Right atrium auricular region (tissue), 2 donors: ENCODE data around the gene NUB1. TPM values are rescaled to one million over a fixed set of nuclear protein-coding genes. Genes with fewer than 3 reads are reported as not detected.

Experiments used
- DNase-seq: peaks from one replicate; pipeline ENCODE4 v3.0.0-alpha.2; 2019; ENCODE audit warnings: low spot score
- H3K27ac ChIP-seq, 2 donors: fragments of 200-600 bp; sonication (generic); 1 replicate in 1 of 2; 2 replicates in 1 of 2; pipeline ENCODE4 v1.5.1; 2016 to 2019
- H3K27me3 ChIP-seq, 2 donors: fragments of 200-600 bp; sonication (generic); one replicate each; pipeline versions ENCODE4 v1.5.1 to v1.6.0; 2017 to 2019
- H3K36me3 ChIP-seq: fragments of 200-600 bp; sonication (generic); one replicate; pipeline ENCODE4 v1.5.1; 2016
- H3K4me1 ChIP-seq, 2 donors: fragments of 200-600 bp; sonication (generic); one replicate each; pipeline versions ENCODE4 v1.5.1 to v1.6.0; 2017 to 2019
- H3K4me3 ChIP-seq, 2 donors: fragments of 200-600 bp; sonication (generic); 1 replicate in 1 of 2; 2 replicates in 1 of 2; pipeline ENCODE4 v1.5.1; 2017 to 2019; ENCODE audit warnings: mild to moderate bottlenecking in 1 of 2, moderate library complexity in 1 of 2
- H3K9me3 ChIP-seq, 2 donors: fragments of 200-600 bp; sonication (generic); one replicate each; pipeline ENCODE4 v1.5.1; 2019
- total RNA-seq, 2 donors: library from RNA; depleted of rRNA; stranded (reverse); fragments of >200 nt; gene quantifications; one replicate each; pipeline ENCODE4 v1.1.0, GENCODE V29; 2016
- TF ChIP-seq, protein P1 (sequence below), 2 donors: fragments of 200-600 bp; sonication (generic); IDR thresholded peaks; one replicate each; pipeline ENCODE4 v1.5.1; 2019; ENCODE audit warnings: antibody characterized with exemption in 2 of 2

NUB1 gene
- total RNA-seq, 2 donors from 2014 or later = 33.5 to 39.6 TPM

DNA sequence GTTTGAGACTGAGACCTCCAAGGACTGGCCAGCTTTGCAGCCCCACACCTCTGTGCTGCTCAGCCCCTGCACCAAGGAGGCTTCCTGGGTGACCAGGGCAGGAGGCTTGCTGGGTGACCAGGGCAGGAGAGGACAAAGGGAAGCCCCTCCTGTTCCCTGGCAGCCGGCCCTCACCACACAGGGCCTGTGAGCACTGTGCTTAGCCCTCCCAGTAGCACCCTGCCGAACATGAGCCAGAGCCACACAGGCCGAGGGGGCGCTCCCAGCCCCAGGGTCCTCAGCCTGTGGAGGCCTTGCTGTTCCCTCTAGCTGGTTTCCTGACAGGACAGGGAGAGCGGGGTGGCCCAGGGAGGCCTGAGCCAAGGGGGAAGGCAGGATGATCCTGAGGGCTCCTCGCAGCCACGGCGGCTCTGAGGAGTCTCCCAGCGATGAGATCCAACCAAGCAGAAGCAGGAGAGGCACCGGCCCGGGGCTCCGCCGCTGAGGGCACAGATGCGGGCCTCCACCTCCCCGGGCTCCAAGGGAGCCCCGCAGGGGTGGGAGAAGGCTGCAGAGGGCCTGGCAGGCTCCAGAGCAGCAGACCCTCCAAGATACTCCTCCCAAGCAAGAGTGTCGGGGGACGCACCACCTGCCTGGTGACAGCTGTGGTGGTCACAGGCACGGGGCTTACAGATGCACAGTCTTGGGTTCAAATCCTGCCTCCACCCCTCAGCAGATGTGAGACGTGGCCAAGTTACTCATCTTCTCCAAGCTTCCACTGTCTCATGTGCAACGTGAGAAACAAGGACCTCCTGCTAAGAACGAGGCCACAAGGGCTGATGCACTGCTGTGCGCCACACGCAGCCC is 45.8 kb downstream of the NUB1 start:
- TF ChIP-seq, protein P1, sequence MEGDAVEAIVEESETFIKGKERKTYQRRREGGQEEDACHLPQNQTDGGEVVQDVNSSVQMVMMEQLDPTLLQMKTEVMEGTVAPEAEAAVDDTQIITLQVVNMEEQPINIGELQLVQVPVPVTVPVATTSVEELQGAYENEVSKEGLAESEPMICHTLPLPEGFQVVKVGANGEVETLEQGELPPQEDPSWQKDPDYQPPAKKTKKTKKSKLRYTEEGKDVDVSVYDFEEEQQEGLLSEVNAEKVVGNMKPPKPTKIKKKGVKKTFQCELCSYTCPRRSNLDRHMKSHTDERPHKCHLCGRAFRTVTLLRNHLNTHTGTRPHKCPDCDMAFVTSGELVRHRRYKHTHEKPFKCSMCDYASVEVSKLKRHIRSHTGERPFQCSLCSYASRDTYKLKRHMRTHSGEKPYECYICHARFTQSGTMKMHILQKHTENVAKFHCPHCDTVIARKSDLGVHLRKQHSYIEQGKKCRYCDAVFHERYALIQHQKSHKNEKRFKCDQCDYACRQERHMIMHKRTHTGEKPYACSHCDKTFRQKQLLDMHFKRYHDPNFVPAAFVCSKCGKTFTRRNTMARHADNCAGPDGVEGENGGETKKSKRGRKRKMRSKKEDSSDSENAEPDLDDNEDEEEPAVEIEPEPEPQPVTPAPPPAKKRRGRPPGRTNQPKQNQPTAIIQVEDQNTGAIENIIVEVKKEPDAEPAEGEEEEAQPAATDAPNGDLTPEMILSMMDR (IDR thresholded peaks at IDR 0.05) = no peak
- H3K4me3 ChIP-seq = no peak overlapping the region
- H3K9me3 ChIP-seq = no peaks in the 10 kb centered on the region
- DNase-seq = no peak
- no peaks in the 10 kb centered on the region for H3K36me3 ChIP-seq
- no peak overlapping the region for H3K27ac ChIP-seq
- peaks cover 0 to 3% of the 10 kb centered on the region in 2 donors for H3K27me3 ChIP-seq
- H3K4me1 ChIP-seq = no peaks in the 10 kb centered on the region

DNA sequence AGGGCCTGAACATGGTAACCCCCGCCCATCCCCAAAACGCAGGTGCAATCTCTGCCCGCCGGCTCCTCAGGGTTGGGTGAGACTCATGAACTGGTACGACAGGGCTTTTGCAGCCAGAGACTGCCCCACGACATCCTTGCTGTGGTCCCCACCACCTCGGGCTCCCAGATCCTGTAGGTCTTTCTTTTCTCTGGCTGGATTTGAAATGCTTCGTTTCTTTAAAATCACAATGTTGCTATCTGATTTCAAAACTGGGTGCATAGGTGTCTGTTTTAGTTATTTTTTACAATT is 46.3 kb downstream of the NUB1 start:
- no peaks in the 10 kb centered on the region for H3K4me1 ChIP-seq
- no peak for DNase-seq
- H3K9me3 ChIP-seq = no peaks in the 10 kb centered on the region
- TF ChIP-seq, protein P1 (IDR thresholded peaks at IDR 0.05) = no peak
- no peak overlapping the region for H3K27ac ChIP-seq
- no peaks in the 10 kb centered on the region for H3K36me3 ChIP-seq
- H3K27me3 ChIP-seq = no peaks in the 10 kb centered on the region
- H3K4me3 ChIP-seq = no peak overlapping the region

DNA sequence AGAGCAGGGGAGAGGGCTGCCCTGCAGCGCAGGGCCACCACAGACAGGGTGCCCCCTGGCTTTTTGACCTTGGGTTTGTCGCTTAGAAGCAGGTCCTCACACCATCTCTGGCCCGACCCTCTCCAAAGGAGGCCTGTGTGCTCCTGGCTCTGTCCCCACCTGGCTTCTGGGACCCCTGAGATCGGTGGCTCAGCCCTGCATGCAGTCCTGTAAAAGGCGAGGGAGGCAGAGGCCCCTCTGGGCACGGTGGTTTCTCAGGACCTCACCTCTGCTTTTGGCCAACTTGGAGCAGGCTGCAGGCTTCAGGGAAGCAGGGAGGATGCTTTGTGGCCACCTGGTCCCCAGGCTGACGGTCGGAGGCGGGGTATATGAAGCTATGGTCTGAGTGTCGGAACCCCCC is 46.8 kb downstream of the NUB1 start:
- no peaks in the 10 kb centered on the region for H3K4me1 ChIP-seq
- no peaks in the 10 kb centered on the region for H3K36me3 ChIP-seq
- H3K27me3 ChIP-seq = no peaks in the 10 kb centered on the region
- no peak for DNase-seq
- H3K4me3 ChIP-seq = no peak overlapping the region
- TF ChIP-seq, protein P1 (IDR thresholded peaks at IDR 0.05) = no peak
- no peaks in the 10 kb centered on the region for H3K9me3 ChIP-seq
- H3K27ac ChIP-seq = no peak overlapping the region

DNA sequence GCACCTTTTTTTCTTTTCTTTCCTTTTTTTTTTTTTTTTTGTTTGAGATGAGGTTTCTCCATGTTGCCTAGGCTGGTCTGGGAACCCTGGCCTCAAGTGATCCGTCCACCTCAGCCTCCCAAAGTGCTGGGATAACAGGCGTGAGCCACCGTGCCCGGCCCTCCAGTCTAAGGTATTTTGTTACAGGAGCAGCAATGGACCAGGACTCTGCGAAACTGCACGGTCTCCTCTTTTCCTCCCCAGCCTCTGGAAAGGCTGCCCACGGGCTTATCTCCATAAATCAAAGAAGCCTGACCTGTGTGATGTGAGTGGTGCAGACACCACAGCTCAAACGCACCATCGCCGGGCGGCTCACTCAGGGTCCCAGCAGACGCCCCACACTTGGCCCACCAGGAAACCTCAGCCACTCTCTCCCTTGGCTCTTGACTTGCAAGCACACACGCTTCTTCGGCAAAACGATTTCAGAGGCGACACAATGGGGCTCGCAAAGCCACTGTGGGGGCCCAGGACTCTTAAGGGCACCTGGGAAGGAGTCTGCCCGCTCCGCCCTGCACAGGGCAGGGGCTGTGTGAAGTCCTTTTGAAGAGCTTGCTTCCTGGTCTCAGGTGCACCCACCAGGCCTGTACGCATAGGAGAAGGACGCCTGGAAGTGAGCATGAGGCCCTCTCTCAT is 47.6 kb downstream of the NUB1 start:
- H3K27ac ChIP-seq = no peak overlapping the region
- no peaks in the 10 kb centered on the region for H3K9me3 ChIP-seq
- no peak for DNase-seq
- H3K4me1 ChIP-seq = no peaks in the 10 kb centered on the region
- H3K4me3 ChIP-seq = no peak overlapping the region
- H3K27me3 ChIP-seq = no peaks in the 10 kb centered on the region
- TF ChIP-seq, protein P1 (IDR thresholded peaks at IDR 0.05) = no peak
- H3K36me3 ChIP-seq = no peaks in the 10 kb centered on the region

DNA sequence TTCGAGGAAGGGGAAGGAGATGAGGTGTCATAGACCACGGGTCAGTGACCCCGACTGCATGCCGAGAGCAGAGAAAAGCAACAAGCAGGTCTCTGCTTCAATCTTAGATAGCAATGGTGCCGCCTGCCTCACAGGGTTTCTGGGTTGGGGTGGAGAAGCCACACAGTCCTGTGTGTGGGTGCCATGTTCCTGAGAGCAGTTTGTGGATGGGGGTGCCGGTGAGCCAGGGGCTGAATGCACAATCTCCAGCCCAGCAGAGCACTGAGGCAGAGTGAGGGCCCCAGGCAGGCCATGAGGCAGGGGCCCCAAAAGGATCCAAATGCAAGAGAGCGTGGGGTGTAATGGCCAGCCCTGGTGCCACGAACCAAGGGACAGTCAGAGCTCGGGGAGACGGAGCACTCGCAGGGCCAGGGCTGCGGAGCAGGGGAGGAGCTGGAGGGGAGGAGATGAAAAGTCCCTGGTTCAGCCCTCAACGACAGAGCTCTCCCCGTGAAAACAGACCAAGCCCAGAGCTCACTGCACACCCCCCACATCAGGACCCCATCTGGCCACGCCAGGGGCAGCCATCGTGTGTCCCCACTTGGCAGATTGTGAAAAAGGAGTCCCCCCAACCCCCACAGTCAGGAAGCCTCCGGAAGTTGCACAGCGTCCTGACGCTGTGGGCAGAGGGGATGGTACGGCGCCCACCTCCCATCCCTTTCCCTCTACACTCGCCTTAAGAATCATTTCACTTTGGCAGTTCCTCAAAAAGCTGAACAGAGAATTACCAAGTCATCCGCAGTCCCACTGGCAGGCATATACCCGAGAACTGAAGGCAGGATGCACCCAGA is 48.4 kb downstream of the NUB1 start:
- no peak for DNase-seq
- Histone ChIP-seq H3K36me3 (no peaks in the 10 kb centered on the region), H3K27ac (no peak overlapping the region), H3K27me3 (no peaks in the 10 kb centered on the region), H3K9me3 (no peaks in the 10 kb centered on the region), H3K4me1 (no peaks in the 10 kb centered on the region), H3K4me3 (no peak overlapping the region)
- TF ChIP-seq, protein P1 (IDR thresholded peaks at IDR 0.05) = no peak
